Measurements from ENCODE around the gene CPNE1.

GRCh38 chr20:35714127-35714526 lies 49.4 kb upstream of the CPNE1 start:
- no peak for TF ChIP-seq CTCF (IDR thresholded peaks at IDR 0.05 in 2 of 3, conservative IDR thresholded peaks at IDR 0.05 in 1 of 3; ENCODE audit: control insufficient read depth in 2 of 3, extremely low read depth in 1 of 3, insufficient read depth in 1 of 3, low read depth in 3 of 3, low read length in 3 of 3)
- TF ChIP-seq ETV6 (conservative IDR thresholded peaks at IDR 0.05 in 1 of 2, IDR thresholded peaks at IDR 0.05 in 1 of 2; ENCODE audit: borderline replicate concordance in 1 of 2, low read depth in 1 of 2), result no peak
- no peak for TF ChIP-seq SIN3A (IDR thresholded peaks at IDR 0.05; ENCODE audit: low read depth, low read length)
- peak; percentile 32; the same call in 1 of the 2 replicates for TF ChIP-seq POLR2AphosphoS5 (IDR thresholded peaks at IDR 0.05; ENCODE audit: low read length)
- no peak for TF ChIP-seq NFIC (IDR thresholded peaks at IDR 0.05; ENCODE audit: low read depth, low read length)
- no peak for TF ChIP-seq IKZF1 (conservative IDR thresholded peaks at IDR 0.05)
- TF ChIP-seq ZNF592 (IDR thresholded peaks at IDR 0.05), result no peak
- no peak for TF ChIP-seq KAT2A (conservative IDR thresholded peaks at IDR 0.05; ENCODE audit: control insufficient read depth, low read depth, low read length)

All from GM12878 (cell line).